Stimulated activated CD8-positive, alpha-beta memory T cell treated with anti-CD3 and anti-CD28 coated beads, Interleukin-7, amount 100 ng/mL, for 48 hours (primary cell): Measurements from ENCODE around the gene FAM131B.
A peak's percentile ranks its signal among the peaks of the same experiment; 100 is the strongest.

Experiments
- DNase-seq, 2 donors: peaks; one replicate each; pipeline ENCODE4 v3.0.0-alpha.2; 2020; ENCODE audit warnings: low read depth in 1 of 2; ENCODE audit errors: extremely low read depth in 1 of 2

FAM131B gene

GRCh38 chr7:143383642-143383957 is 21.1 kb upstream of the FAM131B start:
- DNase-seq: no peak

- DNase-seq: no peak
These were observed 20.5 kb upstream of the FAM131B start for GRCh38 chr7:143382791-143383641.

GRCh38 chr7:143382126-143382790 is 19.7 kb upstream of the FAM131B start:
- no peak for DNase-seq

GRCh38 chr7:143381427-143382125 is 19.1 kb upstream of the FAM131B start:
- DNase-seq: peak in 1 of 2 donors; percentile 14

- peak; percentile 80 to 87 for DNase-seq
These were observed 18.3 kb upstream of the FAM131B start, which contains the start of gene ZYX for GRCh38 chr7:143380646-143381426. TSS of gene ZYX (plus strand) at chr7:143381345. CDS start at chr7:143381572, 227 bp downstream.

- DNase-seq: peak; percentile 70 to 72
These were observed 17.7 kb upstream of the FAM131B start for GRCh38 chr7:143380260-143380645.

GRCh38 chr7:143379611-143380259 is 17.2 kb upstream of the FAM131B start:
- no peak for DNase-seq

- DNase-seq: no peak
These were observed 13.9 kb upstream of the FAM131B start for GRCh38 chr7:143376396-143376795.

- peak; percentile 19 to 40 for DNase-seq
These were observed 13.0 kb upstream of the FAM131B start for GRCh38 chr7:143375298-143376034.

- DNase-seq: no peak
These were observed 12.0 kb upstream of the FAM131B start for GRCh38 chr7:143374561-143374960.

- no peak for DNase-seq
These were observed 10.8 kb upstream of the FAM131B start for GRCh38 chr7:143373255-143373794.

GRCh38 chr7:143372070-143372469 is 9.6 kb upstream of the FAM131B start:
- peak in 1 of 2 donors; percentile 53 for DNase-seq

- no peak for DNase-seq
These were observed 7.5 kb upstream of the FAM131B start for GRCh38 chr7:143369678-143370651.

- DNase-seq: no peak
These were observed 5.9 kb upstream of the FAM131B start for GRCh38 chr7:143368387-143368786.

- no peak for DNase-seq
These were observed 5.5 kb upstream of the FAM131B start for GRCh38 chr7:143367972-143368371.

- DNase-seq: no peak
These were observed 764 bp upstream of the FAM131B start for GRCh38 chr7:143363016-143363937.

GRCh38 chr7:143361552-143362130 is 872 bp downstream of the FAM131B start:
- no peak for DNase-seq
